Activated CD4-positive, alpha-beta T cell treated with anti-CD3 and anti-CD28 coated beads for 4 hours (primary cell): Measurements from ENCODE around the gene NTHL1.

ENCODE experiments used
- DNase-seq, 2 donors: peaks; one replicate each; pipeline ENCODE4 v3.0.0-alpha.2; 2020

Gene NTHL1

GRCh38 chr16:2083876-2084780 lies 36.5 kb upstream of the NTHL1 start:
- no peak for DNase-seq

- no peak for DNase-seq
Measured at GRCh38 chr16:2083409-2083808, 35.8 kb upstream of the NTHL1 start.

GRCh38 chr16:2082983-2083364 lies 35.3 kb upstream of the NTHL1 start:
- DNase-seq: no peak

- DNase-seq: no peak
Measured at GRCh38 chr16:2082171-2082982, 34.7 kb upstream of the NTHL1 start.

- DNase-seq: no peak
Measured at GRCh38 chr16:2081201-2082084, 33.8 kb upstream of the NTHL1 start.

GRCh38 chr16:2079991-2080390 lies 32.4 kb upstream of the NTHL1 start:
- no peak for DNase-seq

GRCh38 chr16:2079311-2079800 lies 31.7 kb upstream of the NTHL1 start:
- DNase-seq: no peak

- no peak for DNase-seq
Measured at GRCh38 chr16:2078691-2079090, 31.1 kb upstream of the NTHL1 start.

- DNase-seq: no peak
Measured at GRCh38 chr16:2078096-2078495, 30.5 kb upstream of the NTHL1 start.

GRCh38 chr16:2077696-2078095 lies 30.1 kb upstream of the NTHL1 start:
- no peak for DNase-seq

GRCh38 chr16:2077016-2077415 lies 29.4 kb upstream of the NTHL1 start:
- DNase-seq: no peak

GRCh38 chr16:2076072-2076865 lies 28.6 kb upstream of the NTHL1 start:
- no peak for DNase-seq

GRCh38 chr16:2075631-2076030 lies 28.0 kb upstream of the NTHL1 start:
- DNase-seq: no peak

- DNase-seq: no peak
Measured at GRCh38 chr16:2074071-2074470, 26.4 kb upstream of the NTHL1 start.

GRCh38 chr16:2072926-2073325 lies 25.3 kb upstream of the NTHL1 start:
- DNase-seq: no peak

GRCh38 chr16:2071454-2072202 lies 24.0 kb upstream of the NTHL1 start:
- DNase-seq: no peak

GRCh38 chr16:2070576-2071453 lies 23.2 kb upstream of the NTHL1 start:
- no peak for DNase-seq

- DNase-seq: no peak
Measured at GRCh38 chr16:2066139-2066538, 18.5 kb upstream of the NTHL1 start.

- no peak for DNase-seq
Measured at GRCh38 chr16:2064368-2064945, 16.8 kb upstream of the NTHL1 start.

- no peak for DNase-seq
Measured at GRCh38 chr16:2063861-2064260, 16.2 kb upstream of the NTHL1 start.
